Esophagus mucosa (tissue), 1 donor: ENCODE data around the gene TRIM8. TPM values are rescaled to one million over a fixed set of nuclear protein-coding genes. Genes with fewer than 3 reads are reported as not detected.
"Not testable (repeated sequence)": the region's sequence is repeated elsewhere in the genome, so short reads cannot be mapped to it uniquely, and the experiment has no call there.

ENCODE experiments used
- ATAC-seq: fragments of 200-7000 bp; cut with Tn5 transposase; one replicate; pipeline ENCODE4 v1.9.1; 2020
- total RNA-seq: library from RNA; stranded (reverse); gene quantifications from one replicate; pipeline ENCODE4 v1.2.4, GENCODE V29; 2023
- donor health status: DM: yes; HTN: yes; CAD: no.

TRIM8 gene
- total RNA-seq, 1 donor from 2014 or later = 29.1 TPM

GRCh38 chr10:102673236-102673818, 29.0 kb downstream of the TRIM8 start:
- ATAC-seq = no peak

DNA sequence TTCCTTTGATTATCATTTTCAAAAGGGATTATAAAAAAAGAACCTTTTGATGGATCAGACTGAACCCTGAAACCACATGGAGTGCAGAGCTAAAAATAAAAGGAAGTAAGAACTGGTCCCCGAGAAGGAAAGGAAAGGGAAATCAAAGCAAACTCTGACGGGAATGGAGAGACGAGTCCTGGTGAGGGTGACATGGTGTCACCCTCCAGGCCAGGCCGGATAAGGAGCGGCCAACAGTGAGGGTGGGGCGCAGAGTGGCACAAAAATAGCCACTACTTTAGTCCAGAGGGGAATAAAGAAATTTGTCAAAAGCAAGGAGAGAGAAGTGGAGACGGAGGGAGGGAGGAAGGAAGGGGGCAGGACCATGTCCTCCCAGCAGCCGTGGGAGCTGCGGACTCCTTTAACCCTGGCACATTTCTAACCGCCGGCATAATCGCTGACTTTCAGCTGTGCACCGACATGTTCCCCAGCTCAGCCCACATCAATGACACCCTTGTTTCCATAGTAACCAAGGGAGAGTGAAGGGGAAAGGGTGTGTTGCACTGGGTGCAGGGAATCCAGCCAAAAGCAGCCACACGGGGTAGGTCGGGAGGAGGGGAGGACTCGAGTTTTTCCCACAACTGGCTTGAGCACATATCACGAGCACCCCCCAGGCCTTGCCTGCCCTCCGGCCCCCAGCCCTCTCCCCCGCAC, 29.7 kb downstream of the TRIM8 start:
- ATAC-seq = peak; percentile 73

- no peak for ATAC-seq
Measured at GRCh38 chr10:102674566-102674965, 30.3 kb downstream of the TRIM8 start.

GRCh38 chr10:102675011-102675665, 30.9 kb downstream of the TRIM8 start:
- ATAC-seq = no peak

DNA sequence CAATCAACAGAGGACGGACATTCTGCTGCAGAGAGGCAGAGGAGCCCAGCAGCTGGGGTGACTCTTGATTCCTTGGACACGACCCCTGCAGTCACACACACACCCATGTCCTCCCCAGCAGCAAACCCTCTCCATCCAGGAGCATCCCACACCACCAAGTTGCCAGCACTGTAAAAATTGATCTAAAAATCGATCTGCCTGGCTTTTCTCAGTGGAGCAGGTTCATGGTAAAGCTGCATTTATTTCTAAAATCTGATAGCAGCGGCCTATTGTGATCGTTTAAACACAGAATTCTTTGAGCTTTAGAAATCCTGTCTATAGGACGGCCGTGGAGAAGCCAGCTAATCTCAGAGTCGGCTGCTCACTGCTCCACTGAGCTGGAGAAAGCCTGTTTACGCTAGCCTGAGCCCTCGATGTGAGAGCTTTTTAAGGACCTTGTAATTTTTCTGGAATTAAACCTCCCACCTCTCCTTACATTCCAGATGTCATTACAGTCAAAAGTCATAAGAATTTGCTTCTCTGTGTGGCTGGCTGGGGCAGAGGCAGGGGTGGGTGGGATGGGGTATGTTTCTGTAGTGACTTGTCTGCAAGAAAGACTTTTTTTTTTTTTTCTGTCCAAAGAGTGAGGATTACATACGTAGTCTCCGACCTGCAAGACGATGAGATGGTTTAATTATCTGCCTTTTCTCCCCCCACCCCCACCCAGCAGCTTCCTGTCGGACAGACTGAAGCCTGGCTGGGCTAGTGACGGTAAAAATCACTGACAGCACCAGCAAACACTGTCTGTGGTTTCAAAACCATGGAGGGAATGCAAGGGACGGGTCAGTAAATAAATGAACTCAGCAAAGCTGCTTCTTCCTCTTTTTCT, 31.6 kb downstream of the TRIM8 start:
- no peak for ATAC-seq

GRCh38 chr10:102676534-102677315, 32.4 kb downstream of the TRIM8 start:
- ATAC-seq = no peak

DNA sequence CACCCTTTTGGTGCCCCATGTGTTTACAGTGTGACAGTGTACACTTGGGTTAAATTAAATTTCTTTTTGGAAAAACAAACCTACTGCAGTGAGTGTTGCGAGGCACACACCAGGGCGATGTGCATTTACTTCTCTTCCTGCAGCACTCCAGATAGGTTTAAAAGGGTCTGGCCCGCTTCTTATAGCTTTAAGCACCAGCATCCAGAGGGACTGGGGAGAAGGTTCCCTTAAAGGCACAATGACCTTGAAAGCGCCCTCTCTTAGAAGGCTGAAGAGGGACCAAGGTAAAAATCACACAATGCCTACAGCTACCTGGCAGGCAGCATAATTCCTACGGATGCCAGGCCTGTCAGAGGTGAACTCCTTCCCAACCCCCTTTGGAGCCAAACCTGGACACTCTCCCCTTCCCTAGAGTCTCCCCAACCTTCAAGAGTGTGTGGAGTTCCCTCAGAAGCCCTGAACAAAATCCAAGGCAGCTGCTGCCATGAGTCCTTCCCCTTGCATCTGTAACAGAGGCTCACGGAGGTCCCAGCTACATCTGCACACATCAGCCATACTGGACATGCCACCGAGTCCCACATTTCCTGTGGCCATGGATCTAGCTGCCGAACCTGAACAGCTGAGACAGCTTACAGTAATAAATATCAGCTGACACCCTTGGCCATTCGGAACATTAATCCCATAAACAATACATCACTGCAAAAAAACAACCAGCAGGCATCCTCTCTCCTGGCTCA, 33.2 kb downstream of the TRIM8 start:
- no peak for ATAC-seq

DNA sequence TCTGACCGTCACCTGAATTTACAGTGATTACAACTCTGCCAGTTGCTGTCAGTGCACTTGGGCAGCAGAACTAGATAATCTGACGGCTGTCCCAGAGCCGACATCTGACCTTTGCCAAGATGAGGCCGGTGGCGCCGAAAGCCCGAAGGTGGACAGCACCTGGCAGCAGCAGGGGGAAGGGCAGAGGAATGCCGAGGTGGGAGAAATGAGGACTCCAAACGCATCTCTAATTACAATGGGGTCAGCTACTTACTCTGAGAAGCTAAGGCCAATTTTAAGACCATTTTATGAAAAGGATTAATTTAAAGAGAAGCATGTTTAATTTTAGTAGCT, 33.8 kb downstream of the TRIM8 start:
- ATAC-seq = no peak

DNA sequence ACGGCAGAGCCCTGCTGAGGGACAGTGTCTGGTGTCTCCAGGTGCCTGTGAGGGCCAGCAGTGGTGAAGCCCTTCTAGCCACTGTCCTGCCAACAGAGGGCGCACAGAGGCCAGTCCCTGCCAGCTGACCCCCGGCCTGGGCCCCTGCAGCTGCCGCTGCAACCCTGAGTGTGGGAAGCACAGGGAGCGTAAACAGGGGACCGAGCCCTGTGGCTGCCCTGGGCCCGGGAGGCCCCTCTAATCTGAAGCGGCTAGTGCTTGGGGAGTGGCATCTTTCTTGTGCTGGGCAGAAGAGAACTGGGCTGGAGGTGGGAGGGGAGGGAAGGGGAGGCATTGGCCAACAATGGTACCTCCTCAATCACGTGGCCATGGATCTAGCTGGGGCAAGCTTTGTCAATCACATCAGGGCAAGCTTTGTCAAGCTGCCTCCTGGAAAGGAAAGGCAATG, 34.6 kb downstream of the TRIM8 start:
- ATAC-seq = peak; percentile 44

DNA sequence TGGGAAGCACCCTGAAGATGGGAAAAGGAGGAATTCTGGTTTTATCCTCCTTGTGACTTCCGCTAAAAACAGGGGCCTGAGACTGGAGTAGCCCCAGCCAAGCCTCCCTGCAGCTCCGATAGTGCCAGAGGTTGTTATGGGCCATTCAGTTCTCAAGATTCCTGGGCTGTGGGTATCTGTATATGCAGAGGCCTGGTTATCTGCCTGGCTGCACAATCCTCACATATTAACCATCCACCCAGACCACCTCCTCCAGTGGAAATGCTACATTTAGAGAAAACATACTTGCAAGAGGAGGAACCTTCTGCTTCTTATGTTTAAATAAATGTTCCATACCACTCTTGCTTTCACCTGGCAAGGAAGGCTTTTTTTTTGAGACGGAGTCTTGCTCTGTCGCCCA, 35.3 kb downstream of the TRIM8 start:
- no peak for ATAC-seq

GRCh38 chr10:102681696-102682095, 37.4 kb downstream of the TRIM8 start:
- no peak for ATAC-seq

DNA sequence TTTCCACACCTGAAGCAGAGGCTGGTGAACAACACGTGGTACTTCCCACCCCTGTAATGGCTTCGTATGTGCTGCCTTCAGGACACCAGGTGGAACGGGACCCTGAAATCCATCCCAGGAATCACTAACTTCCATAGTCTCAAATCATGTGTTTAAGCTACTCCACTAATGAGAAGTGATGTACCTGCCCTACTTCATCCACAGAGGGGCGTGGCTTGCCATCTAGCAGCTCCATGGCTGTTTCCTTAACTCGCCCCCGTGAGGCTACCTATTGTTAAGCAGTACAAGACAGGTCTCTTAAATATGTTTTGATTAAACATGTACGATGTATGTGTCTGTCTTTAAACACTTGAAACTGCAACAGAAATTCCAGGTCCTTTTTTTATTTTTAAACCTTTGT, 38.1 kb downstream of the TRIM8 start:
- no peak for ATAC-seq

- no peak for ATAC-seq
Measured at GRCh38 chr10:102682981-102683380, 38.7 kb downstream of the TRIM8 start.

DNA sequence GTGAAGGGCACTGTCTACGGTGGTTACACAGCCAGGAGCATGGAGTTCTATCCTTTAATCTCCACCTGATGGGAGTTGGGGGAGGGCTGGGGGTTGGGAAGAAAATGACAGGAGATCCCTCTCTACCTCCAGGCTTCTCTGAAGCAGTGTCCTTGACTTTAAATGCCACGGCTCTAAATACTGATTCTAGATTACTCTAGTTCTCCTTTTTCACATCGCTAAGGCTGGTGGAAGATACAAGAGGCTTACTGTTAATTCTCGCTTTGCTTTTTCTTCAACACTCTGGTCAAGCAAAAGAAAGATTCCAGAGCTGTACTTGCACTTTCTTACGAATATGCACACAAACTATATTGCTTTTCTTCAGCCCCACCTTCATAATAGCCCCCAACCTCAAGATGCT, 39.5 kb downstream of the TRIM8 start:
- no peak for ATAC-seq

DNA sequence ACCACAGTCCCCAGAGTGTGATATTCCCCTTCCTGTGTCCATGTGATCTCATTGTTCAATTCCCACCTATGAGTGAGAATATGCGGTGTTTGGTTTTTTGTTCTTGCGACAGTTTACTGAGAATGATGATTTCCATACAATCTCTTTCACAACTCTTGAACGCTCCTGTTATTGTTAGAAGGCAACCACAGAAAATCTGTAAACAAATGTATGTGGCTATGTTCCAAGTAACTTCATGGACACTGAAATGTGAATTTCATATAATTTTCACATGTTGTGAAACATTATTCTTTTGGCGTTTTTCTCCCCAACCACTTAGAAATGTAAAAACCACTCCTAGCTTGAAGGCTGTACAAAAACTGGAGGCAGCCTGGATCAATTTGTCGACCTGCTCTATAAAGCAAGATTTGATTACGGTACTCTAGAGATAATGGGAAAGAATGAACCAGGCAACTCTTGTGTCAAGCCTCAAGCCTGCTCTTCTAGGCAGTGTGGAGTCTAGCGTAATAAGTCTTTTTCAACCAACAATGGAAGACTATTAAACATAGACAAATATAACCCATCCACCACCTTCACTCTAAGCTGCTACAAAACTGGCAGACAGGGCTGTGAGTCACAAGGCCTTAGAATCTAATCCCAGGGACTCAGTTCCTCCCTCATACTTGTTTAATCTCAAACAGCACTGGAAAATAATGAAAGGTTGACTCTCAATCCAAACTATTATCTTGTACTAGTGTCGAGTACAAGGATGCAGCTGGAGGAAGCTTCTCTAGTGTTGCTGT, 47.2 kb downstream of the TRIM8 start:
- ATAC-seq = peak; percentile 82

GRCh38 chr10:102695401-102695800, 51.1 kb downstream of the TRIM8 start:
- ATAC-seq = not testable (repeated sequence)

GRCh38 chr10:102696736-102697135, 52.5 kb downstream of the TRIM8 start:
- ATAC-seq = peak; percentile 93

- no peak for ATAC-seq
Measured at GRCh38 chr10:102698894-102699293, 54.6 kb downstream of the TRIM8 start.

DNA sequence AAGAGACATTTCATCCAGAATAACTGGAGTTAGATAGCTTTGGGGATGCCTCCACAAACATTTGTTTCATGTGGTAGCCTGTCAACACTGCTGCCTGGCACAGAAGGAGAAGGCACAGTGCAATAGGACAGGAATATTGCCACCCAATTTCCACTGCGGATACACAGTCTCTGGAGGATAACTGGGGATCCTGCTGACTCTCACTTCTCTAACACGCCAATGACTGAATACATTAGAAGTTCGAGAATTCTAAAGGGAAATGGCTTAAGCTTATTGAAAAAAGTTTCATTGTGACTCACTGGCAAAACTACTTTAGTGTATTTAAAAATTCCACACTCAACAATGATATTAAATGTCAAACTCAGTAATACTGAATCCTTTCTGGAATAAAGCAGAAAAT, 57.0 kb downstream of the TRIM8 start:
- ATAC-seq = no peak

GRCh38 chr10:102701796-102702195, 57.5 kb downstream of the TRIM8 start:
- no peak for ATAC-seq

- ATAC-seq = no peak
Measured at GRCh38 chr10:102702742-102703141, 58.5 kb downstream of the TRIM8 start.
